Measurements from ENCODE around the gene RAB39A.

GRCh38 chr11:107969219-107969618 is 41.0 kb downstream of the RAB39A start:
- no peak for TF ChIP-seq POLR2A (IDR thresholded peaks at IDR 0.05)
- no peak for TF ChIP-seq CTCF (IDR thresholded peaks at IDR 0.05)

Data from testis (tissue), 2 donors.